OCI-LY1 (cell line): Measurements from ENCODE around the gene NFASC.

ENCODE experiments used
- H2AFZ ChIP-seq: fragments of 200-600 bp; sonication (generic), shearing (Covaris generic); 2 replicates; pipeline ENCODE4 v1.6.0; 2014; ENCODE audit warnings: antibody characterized with exemption, mild to moderate bottlenecking, low read length
- H3F3A ChIP-seq: fragments of 200-600 bp; sonication (generic), shearing (Covaris generic); 2 replicates; pipeline ENCODE4 v1.6.0; 2014; ENCODE audit warnings: mild to moderate bottlenecking, antibody characterized with exemption, low read length, moderate library complexity; ENCODE audit not compliant: insufficient read depth
- H3K27ac ChIP-seq: fragments of 200-600 bp; sonication (generic); 2 replicates; pipeline ENCODE4 v1.5.1; 2014; ENCODE audit warnings: low read length, mixed run types, mild to moderate bottlenecking, low read depth; ENCODE audit not compliant: poor library complexity, severe bottlenecking
- H3K27me3 ChIP-seq: fragments of 200-600 bp; sonication (generic); 2 replicates; pipeline ENCODE4 v1.6.0; 2014; ENCODE audit warnings: antibody characterized with exemption, mild to moderate bottlenecking, low read length, moderate library complexity; ENCODE audit not compliant: insufficient read depth
- H3K36me3 ChIP-seq: fragments of 200-600 bp; sonication (generic); 2 replicates; pipeline ENCODE4 v1.6.1; 2014; ENCODE audit warnings: mild to moderate bottlenecking, antibody characterized with exemption, low read length, moderate library complexity, mixed read lengths; ENCODE audit not compliant: insufficient read depth
- H3K4me1 ChIP-seq: fragments of 200-600 bp; sonication (generic); 2 replicates; pipeline ENCODE4 v1.5.1; 2014; ENCODE audit warnings: mild to moderate bottlenecking, low read length, moderate library complexity; ENCODE audit not compliant: insufficient read depth, severe bottlenecking
- H3K4me2 ChIP-seq: fragments of 200-600 bp; sonication (generic), shearing (Covaris generic); 2 replicates; pipeline ENCODE4 v1.6.1; 2014; ENCODE audit warnings: low read length
- H3K4me3 ChIP-seq: fragments of 200-600 bp; sonication (generic); 2 replicates; pipeline ENCODE4 v1.5.1; 2014; ENCODE audit warnings: low read length, low read depth, mild to moderate bottlenecking, mixed read lengths; ENCODE audit not compliant: poor library complexity, severe bottlenecking
- H3K79me2 ChIP-seq: fragments of 200-600 bp; shearing (Covaris generic); 2 replicates; pipeline ENCODE4 v1.6.1; 2016; ENCODE audit warnings: mixed run types, low read length, mixed read lengths; ENCODE audit not compliant: insufficient read depth
- H3K9ac ChIP-seq: fragments of 200-600 bp; sonication (generic), shearing (Covaris generic); 2 replicates; pipeline ENCODE4 v1.6.1; 2014; ENCODE audit warnings: mild to moderate bottlenecking, low read length, mixed read lengths
- H3K9me2 ChIP-seq: fragments of 200-600 bp; sonication (generic), shearing (Covaris generic); 2 replicates; pipeline ENCODE4 v1.6.1; 2014; ENCODE audit warnings: low read depth, mild to moderate bottlenecking, low read length, mixed read lengths
- H3K9me3 ChIP-seq: fragments of 200-600 bp; shearing (Covaris generic); 2 replicates; pipeline ENCODE4 v1.6.1; 2014; ENCODE audit warnings: low read length, mixed read lengths
- H4K20me1 ChIP-seq: fragments of 200-600 bp; sonication (generic), shearing (Covaris generic); 2 replicates; pipeline ENCODE4 v1.6.0; 2016; ENCODE audit warnings: mild to moderate bottlenecking, low read length; ENCODE audit not compliant: insufficient read depth
- CTCF ChIP-seq: fragments of 200-600 bp; sonication (generic), shearing (Covaris generic); IDR thresholded peaks from 2 replicates; pipeline ENCODE4 v1.5.1; 2017; ENCODE audit warnings: mild to moderate bottlenecking, antibody characterized with exemption, low read length, moderate library complexity, mixed read lengths
- EZH2 ChIP-seq: fragments of 200-600 bp; sonication (generic), shearing (Covaris generic); IDR thresholded peaks from 2 replicates; pipeline ENCODE4 v1.8.0; 2017; ENCODE audit warnings: borderline replicate concordance, mixed run types, mild to moderate bottlenecking, antibody characterized with exemption, low read length, moderate library complexity, mixed read lengths

Gene NFASC

GRCh38 chr1:205017766-205018165, 147.1 kb downstream of the NFASC start:
- H3K27me3 ChIP-seq, result 0 out of 2 replicates have a peak, but pooled peaks cover 10% of the 10 kb centered on the region
- H3K9ac ChIP-seq, result no peak overlapping the region
- H3K9me2 ChIP-seq, result no peaks in the 10 kb centered on the region
- no peak overlapping the region for H3K4me2 ChIP-seq
- no peaks in the 10 kb centered on the region for H3K9me3 ChIP-seq
- no peaks in the 10 kb centered on the region for H3K4me1 ChIP-seq
- no peak overlapping the region for H3K27ac ChIP-seq
- H3K4me3 ChIP-seq, result no peak overlapping the region
- no peak overlapping the region for H2AFZ ChIP-seq
- H3K36me3 ChIP-seq, result no peaks in the 10 kb centered on the region
- H3K79me2 ChIP-seq, result no peaks in the 10 kb centered on the region
- no peaks in the 10 kb centered on the region for H4K20me1 ChIP-seq
- no peak for TF ChIP-seq EZH2
- TF ChIP-seq CTCF, result no peak
- H3F3A ChIP-seq, result no peaks in the 10 kb centered on the region

- Histone ChIP-seq H2AFZ (no peak overlapping the region), H3K4me1 (no peaks in the 10 kb centered on the region), H3K27ac (no peak overlapping the region), H3F3A (no peaks in the 10 kb centered on the region), H3K9me3 (no peaks in the 10 kb centered on the region), H3K79me2 (no peaks in the 10 kb centered on the region), H3K36me3 (no peaks in the 10 kb centered on the region), H3K9ac (no peak overlapping the region), H3K4me2 (no peak overlapping the region), H3K27me3 (0 out of 2 replicates have a peak, but pooled peaks cover 10% of the 10 kb centered on the region), H4K20me1 (no peaks in the 10 kb centered on the region), H3K4me3 (no peak overlapping the region), H3K9me2 (no peaks in the 10 kb centered on the region)
- TF ChIP-seq EZH2 (no peak), CTCF (no peak)
Measured at GRCh38 chr1:205018381-205018780, 147.7 kb downstream of the NFASC start.

- H3F3A ChIP-seq, result no peaks in the 10 kb centered on the region
- H3K4me2 ChIP-seq, result no peak overlapping the region
- H3K9me2 ChIP-seq, result no peaks in the 10 kb centered on the region
- no peak overlapping the region for H3K9ac ChIP-seq
- TF ChIP-seq EZH2 (no peak), CTCF (no peak)
- no peaks in the 10 kb centered on the region for H3K36me3 ChIP-seq
- H3K4me1 ChIP-seq, result no peaks in the 10 kb centered on the region
- H4K20me1 ChIP-seq, result no peaks in the 10 kb centered on the region
- H2AFZ ChIP-seq, result no peak overlapping the region
- H3K9me3 ChIP-seq, result no peaks in the 10 kb centered on the region
- 0 out of 2 replicates have a peak, but pooled peaks cover 10% of the 10 kb centered on the region for H3K27me3 ChIP-seq
- no peak overlapping the region for H3K4me3 ChIP-seq
- no peaks in the 10 kb centered on the region for H3K79me2 ChIP-seq
- H3K27ac ChIP-seq, result no peak overlapping the region
Measured at GRCh38 chr1:205020466-205020865, 149.8 kb downstream of the NFASC start.
